ENCODE measurements around the gene MFAP5. TPM values are rescaled to one million over a fixed set of nuclear protein-coding genes. Genes with fewer than 3 reads are reported as not detected.
A peak's percentile ranks its signal among the peaks of the same experiment; 100 is the strongest.

MFAP5 gene
- total and polyA plus RNA-seq, 10 of the 15 experiments (the other 5 are each of a cell fraction or from before 2014, with no cell fraction given): 0.06 to 0.14 (median 0.12) TPM; not detected in 7

GRCh38 chr12:8648576-8649205 lies 13.9 kb downstream of the MFAP5 start (continued):
- peak; percentile 40; the same call in 1 of the 2 replicates for TF ChIP-seq REST (IDR thresholded peaks at IDR 0.05; ENCODE audit: low read depth, low read length)
- peak; percentile 98 for TF ChIP-seq CREM (IDR thresholded peaks at IDR 0.05; ENCODE audit: low read depth)
- TF ChIP-seq IRF4 (IDR thresholded peaks at IDR 0.05; ENCODE audit: low read depth, low read length): peak; percentile 100
- TF ChIP-seq ZNF207 (IDR thresholded peaks at IDR 0.05; ENCODE audit: borderline replicate concordance): no peak; the same call in 1 of the 2 replicates
- no peak for TF ChIP-seq SMARCA5 (IDR thresholded peaks at IDR 0.05)
- peak; percentile 96 for TF ChIP-seq POU2F2 (IDR thresholded peaks at IDR 0.05; ENCODE audit: borderline replicate concordance, low read depth, low read length)
- 0 out of 2 replicates have a peak, but pooled peaks have one; percentile 40 for TF ChIP-seq EZH2 (IDR thresholded peaks at IDR 0.05; ENCODE audit: borderline replicate concordance, control insufficient read depth, low read depth, low read length)
- TF ChIP-seq ZNF622 (IDR thresholded peaks at IDR 0.05): no peak
- peak; percentile 66 for TF ChIP-seq YY1 (IDR thresholded peaks at IDR 0.05; ENCODE audit: low read depth, low read length)
- peak; percentile 98 to 99 for TF ChIP-seq IKZF2 (IDR thresholded peaks at IDR 0.05)
- TF ChIP-seq MTA2 (IDR thresholded peaks at IDR 0.05; ENCODE audit: low read depth): peak; percentile 99
- no peak for TF ChIP-seq FOXK2 (IDR thresholded peaks at IDR 0.05)
- TF ChIP-seq ZNF592 (IDR thresholded peaks at IDR 0.05): no peak
- peak; percentile 92 for TF ChIP-seq BMI1 (IDR thresholded peaks at IDR 0.05; ENCODE audit: borderline replicate concordance)
- TF ChIP-seq PML (IDR thresholded peaks at IDR 0.05; ENCODE audit: low read length): peak; percentile 90
- TF ChIP-seq ESRRA (IDR thresholded peaks at IDR 0.05; ENCODE audit: low read length): no peak; the same call in 1 of the 2 replicates
- no peak for TF ChIP-seq E4F1 (IDR thresholded peaks at IDR 0.05; ENCODE audit: borderline replicate concordance, partially characterized antibody)
- no peak for TF ChIP-seq FOS (IDR thresholded peaks at IDR 0.05; ENCODE audit: borderline replicate concordance, extremely low read depth, insufficient read length)
- peak; percentile 98 for TF ChIP-seq BCL3 (IDR thresholded peaks at IDR 0.05; ENCODE audit: borderline replicate concordance, insufficient read depth, low read depth, low read length, poor library complexity, severe bottlenecking)
